SU-DHL-6 (cell line): ENCODE data around the gene ARL15.

Source experiments
- H2AFZ ChIP-seq: fragments of 200-600 bp; sonication (generic); 2 replicates; pipeline ENCODE4 v1.6.1; 2014; ENCODE audit warnings: low read depth, mild to moderate bottlenecking, moderate library complexity, mixed read lengths, antibody characterized with exemption, low read length; ENCODE audit not compliant: severe bottlenecking
- H3F3A ChIP-seq: fragments of 200-600 bp; shearing (Covaris generic); 2 replicates; pipeline ENCODE4 v1.6.0; 2016; ENCODE audit warnings: antibody characterized with exemption, mild to moderate bottlenecking; ENCODE audit not compliant: insufficient read depth
- H3K27ac ChIP-seq: fragments of 200-600 bp; sonication (generic); 2 replicates; pipeline ENCODE4 v1.5.1; 2016; ENCODE audit warnings: low read depth, mild to moderate bottlenecking, low read length, moderate library complexity, mixed read lengths
- H3K27me3 ChIP-seq: fragments of 200-600 bp; sonication (generic), shearing (Covaris generic); 2 replicates; pipeline ENCODE4 v1.6.0; 2014; ENCODE audit warnings: mild to moderate bottlenecking, low read length
- H3K36me3 ChIP-seq: fragments of 200-600 bp; sonication (generic); 2 replicates; pipeline ENCODE4 v1.6.1; 2014; ENCODE audit warnings: mild to moderate bottlenecking, low read length, mixed read lengths
- H3K4me2 ChIP-seq: fragments of 300-600, 200-600 bp; shearing (Covaris generic), sonication (generic); 2 replicates; pipeline ENCODE4 v1.6.0; 2014; ENCODE audit warnings: low read length, low read depth, mild to moderate bottlenecking; ENCODE audit not compliant: poor library complexity, severe bottlenecking
- H3K4me3 ChIP-seq: fragments of 200-600 bp; sonication (generic); 2 replicates; pipeline ENCODE4 v1.5.1; 2014; ENCODE audit warnings: antibody characterized with exemption, low read length, mild to moderate bottlenecking, mixed read lengths; ENCODE audit not compliant: insufficient read depth, poor library complexity, severe bottlenecking
- H3K79me2 ChIP-seq: fragments of 200-600 bp; sonication (generic); 2 replicates; pipeline ENCODE4 v1.6.1; 2014; ENCODE audit warnings: mild to moderate bottlenecking, low read length, moderate library complexity; ENCODE audit not compliant: insufficient read depth
- H3K9ac ChIP-seq: fragments of 200-600 bp; sonication (generic); 2 replicates; pipeline ENCODE4 v1.7.0; 2014; ENCODE audit warnings: mild to moderate bottlenecking, low read length
- H3K9me2 ChIP-seq: fragments of 200-600 bp; sonication (generic); replicated peaks from 2 replicates; pipeline ENCODE4 v1.6.1; 2014; ENCODE audit warnings: low read length; ENCODE audit not compliant: insufficient read depth
- H3K9me3 ChIP-seq: fragments of 200-600 bp; sonication (generic); 2 replicates; pipeline ENCODE4 v1.6.1; 2014; ENCODE audit warnings: low read length, mixed read lengths; ENCODE audit not compliant: insufficient read depth
- H4K20me1 ChIP-seq: fragments of 200-600 bp; sonication (generic); 2 replicates; pipeline ENCODE4 v1.6.1; 2014; ENCODE audit warnings: low read depth, mild to moderate bottlenecking, antibody characterized with exemption, low read length, moderate library complexity, mixed read lengths
- CTCF ChIP-seq: fragments of 200-600 bp; sonication (generic); IDR thresholded peaks from one replicate; pipeline ENCODE4 v1.5.1; 2017; ENCODE audit warnings: antibody characterized with exemption, mild to moderate bottlenecking, low read length, moderate library complexity; ENCODE audit not compliant: insufficient read depth, poor library complexity, severe bottlenecking
- EZH2phosphoT487 ChIP-seq: fragments of 200-600 bp; sonication (generic), shearing (Covaris generic); conservative IDR thresholded peaks from 2 replicates; pipeline ENCODE4 v1.6.1; 2018; ENCODE audit warnings: mild to moderate bottlenecking, antibody characterized with exemption, low read length, moderate library complexity, mixed read lengths

Gene ARL15

DNA sequence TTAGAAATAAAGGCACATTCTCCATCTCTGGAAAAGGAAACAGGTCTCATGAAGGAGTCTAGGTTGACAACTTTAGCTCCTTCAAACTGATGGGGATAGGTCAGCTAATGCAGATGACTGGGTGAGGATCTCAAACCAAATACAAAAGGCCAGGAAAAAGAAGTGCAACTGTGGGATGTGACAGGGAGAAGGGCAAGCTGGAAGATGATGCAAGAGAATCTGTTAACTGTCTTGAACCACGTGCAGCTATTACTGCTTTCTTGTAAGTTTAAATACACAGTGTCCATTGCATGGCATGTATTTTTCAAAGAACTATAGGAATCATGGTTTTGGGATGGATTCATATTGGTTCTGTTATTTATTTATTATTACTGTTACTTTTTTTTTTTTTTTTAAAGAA lies 418.1 kb downstream of the ARL15 start:
- Histone ChIP-seq H3F3A (no peaks in the 10 kb centered on the region), H3K27me3 (no peaks in the 10 kb centered on the region), H3K9me2 (no peaks in the 10 kb centered on the region), H3K9me3 (no peaks in the 10 kb centered on the region), H3K36me3 (no peaks in the 10 kb centered on the region), H4K20me1 (no peaks in the 10 kb centered on the region), H3K4me2 (no peak overlapping the region), H3K9ac (no peak overlapping the region), H3K79me2 (no peaks in the 10 kb centered on the region), H2AFZ (no peak overlapping the region), H3K4me3 (no peak overlapping the region), H3K27ac (no peak overlapping the region)
- TF ChIP-seq CTCF = no peak
- no peak for TF ChIP-seq EZH2phosphoT487

DNA sequence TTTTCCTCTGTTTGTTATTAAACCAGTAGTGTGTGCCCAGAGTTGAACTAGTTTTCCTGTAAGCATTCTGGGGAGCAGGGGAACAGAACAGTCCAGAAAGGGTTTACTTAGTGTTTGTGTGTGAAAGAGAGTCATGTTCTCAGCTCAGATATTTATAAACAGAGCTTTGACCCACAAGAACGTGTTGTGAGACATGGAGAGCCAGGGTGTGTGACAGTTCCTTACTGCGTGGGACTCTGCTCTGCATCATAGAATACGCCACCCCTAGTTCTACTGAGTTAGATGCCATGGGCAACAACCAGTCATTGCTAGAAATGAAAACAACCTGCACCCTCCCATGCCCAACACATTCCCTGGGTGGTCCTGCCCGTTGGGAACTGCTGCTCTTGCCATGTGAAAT lies 419.2 kb downstream of the ARL15 start:
- Histone ChIP-seq H3K27me3 (no peaks in the 10 kb centered on the region), H3F3A (no peaks in the 10 kb centered on the region), H3K36me3 (no peaks in the 10 kb centered on the region), H3K9me2 (no peaks in the 10 kb centered on the region), H3K9me3 (no peaks in the 10 kb centered on the region), H3K27ac (no peak overlapping the region), H3K4me3 (no peak overlapping the region), H3K79me2 (no peaks in the 10 kb centered on the region), H3K4me2 (no peak overlapping the region), H2AFZ (no peak overlapping the region), H4K20me1 (no peaks in the 10 kb centered on the region), H3K9ac (no peak overlapping the region)
- TF ChIP-seq CTCF (no peak), EZH2phosphoT487 (no peak)

- H3K9me2 ChIP-seq = no peaks in the 10 kb centered on the region
- no peak overlapping the region for H3K4me3 ChIP-seq
- H3K36me3 ChIP-seq = no peaks in the 10 kb centered on the region
- H3K4me2 ChIP-seq = no peak overlapping the region
- H3K9me3 ChIP-seq = no peaks in the 10 kb centered on the region
- TF ChIP-seq CTCF = no peak
- TF ChIP-seq EZH2phosphoT487 = no peak
- H2AFZ ChIP-seq = no peak overlapping the region
- H3K9ac ChIP-seq = no peak overlapping the region
- H3K27me3 ChIP-seq = no peaks in the 10 kb centered on the region
- no peak overlapping the region for H3K27ac ChIP-seq
- H4K20me1 ChIP-seq = no peaks in the 10 kb centered on the region
- H3F3A ChIP-seq = no peaks in the 10 kb centered on the region
- no peaks in the 10 kb centered on the region for H3K79me2 ChIP-seq
Measured at GRCh38 chr5:53890490-53890889, 419.9 kb downstream of the ARL15 start.

GRCh38 chr5:53884844-53885243 lies 425.5 kb downstream of the ARL15 start:
- no peaks in the 10 kb centered on the region for H3K36me3 ChIP-seq
- H3F3A ChIP-seq = no peaks in the 10 kb centered on the region
- no peaks in the 10 kb centered on the region for H3K9me2 ChIP-seq
- no peak for TF ChIP-seq EZH2phosphoT487
- no peak for TF ChIP-seq CTCF
- no peak overlapping the region for H3K27ac ChIP-seq
- no peaks in the 10 kb centered on the region for H3K27me3 ChIP-seq
- H3K9ac ChIP-seq = no peak overlapping the region
- no peak overlapping the region for H3K4me3 ChIP-seq
- H3K4me2 ChIP-seq = no peak overlapping the region
- no peaks in the 10 kb centered on the region for H3K79me2 ChIP-seq
- H4K20me1 ChIP-seq = no peaks in the 10 kb centered on the region
- H3K9me3 ChIP-seq = no peaks in the 10 kb centered on the region
- no peak overlapping the region for H2AFZ ChIP-seq
